Putamen (tissue), 1 donor: Measurements from ENCODE around the gene C1orf105.
"Not testable (repeated sequence)": the region's sequence is repeated elsewhere in the genome, so short reads cannot be mapped to it uniquely, and the experiment has no call there.

ENCODE experiments used
- DNase-seq: peaks from one replicate; pipeline ENCODE4 v3.0.0-alpha.2; 2016; ENCODE audit warnings: low spot score

C1orf105 gene

DNA sequence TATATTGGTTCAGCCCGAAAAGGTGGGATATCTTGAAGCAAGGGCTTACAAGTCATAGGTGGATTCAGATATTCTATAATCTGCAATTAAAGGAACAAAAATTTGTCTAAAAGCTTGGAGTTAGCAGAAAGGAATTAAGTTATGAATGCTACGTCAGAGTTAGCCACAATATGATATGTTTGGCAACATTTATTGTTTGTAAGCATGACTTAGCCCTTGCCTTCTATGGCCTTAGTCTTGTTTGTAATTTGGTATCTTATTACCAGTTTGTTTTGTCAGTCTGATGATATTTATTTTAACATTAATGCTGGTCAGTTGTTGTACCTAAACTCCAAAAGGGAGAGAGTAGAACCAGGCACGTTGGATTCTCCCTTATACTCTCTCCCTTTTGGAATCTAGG is 69.4 kb downstream of the C1orf105 start:
- no peak for DNase-seq

DNA sequence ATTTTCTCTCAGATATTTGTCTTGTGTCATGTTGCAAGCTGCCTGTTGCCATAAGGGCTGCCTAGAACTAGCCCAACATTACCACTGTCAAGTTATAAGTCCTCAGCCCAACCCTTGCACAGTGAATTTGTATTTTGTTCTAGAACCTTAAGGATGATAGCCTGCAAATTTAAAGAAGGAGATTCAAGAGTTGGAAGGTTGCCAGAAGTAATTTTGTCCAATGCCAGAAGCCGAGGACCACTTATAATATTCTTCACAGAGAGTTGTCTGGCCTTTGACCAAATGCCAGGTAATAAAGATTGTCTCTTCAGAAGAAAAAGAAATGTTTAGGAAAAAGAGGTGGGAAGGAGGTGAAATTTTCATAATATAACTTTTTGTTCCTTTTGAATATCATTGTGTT is 71.9 kb downstream of the C1orf105 start:
- DNase-seq, result no peak

DNA sequence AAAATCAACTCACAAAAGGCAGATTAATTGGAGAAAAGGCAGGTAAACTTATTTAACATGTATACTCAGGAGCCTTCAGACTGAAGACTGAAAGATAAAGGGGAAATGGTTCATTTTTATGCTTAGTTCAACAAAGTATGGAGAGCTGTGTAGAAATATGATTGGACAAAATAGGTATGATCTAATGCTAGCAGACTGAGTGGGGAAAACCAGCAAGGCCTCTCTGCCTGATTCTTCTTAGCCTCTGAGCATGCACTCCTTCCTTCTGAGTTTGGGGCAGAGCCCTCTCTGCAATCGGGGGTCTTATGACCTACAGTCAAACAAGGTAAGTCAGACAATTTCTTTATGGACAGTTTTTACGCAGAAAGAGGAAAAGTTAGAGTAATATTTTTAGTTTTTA is 73.7 kb downstream of the C1orf105 start:
- no peak for DNase-seq

- not testable (repeated sequence) for DNase-seq
Observed at GRCh38 chr1:172496127-172496526, 75.6 kb downstream of the C1orf105 start.

GRCh38 chr1:172496678-172497077 is 76.2 kb downstream of the C1orf105 start:
- no peak for DNase-seq

GRCh38 chr1:172497230-172497629 is 76.7 kb downstream of the C1orf105 start:
- no peak for DNase-seq

DNA sequence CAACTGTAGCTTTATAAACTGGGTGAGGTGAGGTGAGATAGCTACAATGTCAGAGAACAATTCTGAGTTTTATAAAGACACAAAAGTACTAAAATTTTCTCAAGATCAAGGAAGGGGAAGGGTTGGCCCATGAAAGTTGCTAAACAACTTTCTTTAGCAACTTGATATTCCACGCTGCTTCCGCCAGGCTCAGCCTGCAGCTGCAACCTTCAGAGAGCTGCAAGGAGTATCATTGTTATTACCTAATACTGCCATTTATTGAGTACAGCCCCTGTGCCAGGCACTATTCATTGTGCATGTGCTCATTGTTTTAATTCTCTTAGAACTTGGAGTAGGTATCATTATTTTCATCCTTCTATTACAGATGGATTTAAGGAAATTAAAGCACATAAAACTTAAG is 78.4 kb downstream of the C1orf105 start:
- no peak for DNase-seq

DNA sequence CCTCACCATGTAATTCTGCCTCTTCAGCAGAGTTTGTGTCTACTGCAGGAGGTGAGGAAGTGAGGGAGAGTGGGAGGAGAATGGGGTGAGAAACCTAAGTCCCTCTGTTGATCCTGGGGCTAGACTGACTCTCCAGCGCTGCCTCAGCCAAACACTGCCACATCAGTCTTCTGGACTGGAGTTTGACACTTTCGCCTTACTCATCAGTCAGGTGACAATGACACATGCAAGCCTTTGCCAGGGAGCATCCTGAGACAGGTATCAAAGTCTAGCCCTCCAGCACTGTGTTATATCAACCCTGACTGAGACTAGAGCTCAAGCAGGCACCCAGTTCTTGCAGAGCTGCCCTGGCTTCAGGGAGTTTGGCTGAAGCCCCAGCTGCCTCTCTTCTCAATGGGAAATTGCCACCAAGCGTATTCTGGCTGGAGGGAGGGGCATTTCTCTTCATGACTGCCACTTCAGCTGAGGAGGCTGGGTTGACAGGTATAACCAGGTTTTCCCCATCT is 79.2 kb downstream of the C1orf105 start:
- no peak for DNase-seq

- DNase-seq, result no peak
Observed at GRCh38 chr1:172500207-172500606, 79.7 kb downstream of the C1orf105 start.

DNA sequence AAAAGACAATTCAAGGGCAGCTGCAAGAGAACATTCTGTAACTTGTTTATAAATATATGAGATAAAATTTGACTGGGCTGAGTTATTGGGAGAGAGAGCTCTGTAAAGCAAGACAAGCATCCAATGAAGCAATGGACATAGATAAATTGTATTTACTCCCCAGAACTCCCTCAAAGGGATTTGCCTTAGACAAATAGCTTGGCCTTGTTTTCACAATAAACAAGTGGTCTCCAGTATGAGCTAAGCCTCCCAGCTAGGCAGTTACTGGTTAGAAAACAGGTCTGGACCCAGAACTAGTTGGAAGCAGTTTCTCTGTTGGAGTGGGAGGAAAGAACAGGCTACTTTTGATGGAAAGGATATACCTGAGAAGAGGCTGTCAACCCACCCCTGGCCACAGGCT is 87.3 kb downstream of the C1orf105 start:
- DNase-seq, result no peak

- DNase-seq, result no peak
Observed at GRCh38 chr1:172510479-172510878, 90.0 kb downstream of the C1orf105 start.

- no peak for DNase-seq
Observed at GRCh38 chr1:172512591-172512990, 92.1 kb downstream of the C1orf105 start.

DNA sequence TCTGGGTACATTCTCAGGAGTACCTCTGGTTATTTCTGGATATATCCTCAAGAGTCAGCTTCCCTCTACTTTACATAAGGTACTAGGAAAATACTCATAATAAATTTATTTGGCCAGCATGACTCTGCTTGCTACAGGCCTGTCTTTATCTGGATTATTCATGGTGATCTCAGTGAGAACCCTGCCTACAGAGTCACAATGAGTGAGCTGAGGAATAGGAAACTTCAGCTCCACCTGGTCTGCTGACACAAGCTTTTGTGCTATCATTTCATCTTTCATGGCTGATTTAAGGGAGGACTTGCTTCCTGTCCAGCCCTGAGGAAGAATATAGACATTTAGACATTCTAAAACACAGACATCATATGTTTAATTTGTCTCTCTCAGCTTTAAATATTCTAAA is 93.0 kb downstream of the C1orf105 start:
- no peak for DNase-seq

- no peak for DNase-seq
Observed at GRCh38 chr1:172514108-172514507, 93.6 kb downstream of the C1orf105 start.

GRCh38 chr1:172515436-172515835 is 95.0 kb downstream of the C1orf105 start:
- no peak for DNase-seq

DNA sequence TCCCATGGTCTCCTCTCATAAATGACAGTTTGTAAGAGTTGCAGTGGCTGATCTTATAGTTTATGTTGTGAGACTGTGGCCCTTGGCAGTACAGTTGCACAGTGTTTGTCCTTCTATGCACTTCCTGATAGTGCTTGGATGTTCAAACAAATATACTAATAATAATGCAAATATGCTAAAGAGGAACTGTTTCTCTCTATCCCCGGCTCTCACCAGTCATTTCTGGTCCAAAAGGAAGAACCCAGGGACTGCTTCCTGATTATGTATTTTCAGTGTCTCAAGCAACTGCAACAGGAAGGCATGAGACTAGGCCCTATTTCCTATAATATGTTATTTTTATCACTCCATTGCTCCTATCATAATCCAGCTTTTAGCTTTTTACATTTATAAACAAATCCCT is 95.4 kb downstream of the C1orf105 start:
- DNase-seq, result no peak

GRCh38 chr1:172517081-172517480 is 96.6 kb downstream of the C1orf105 start:
- no peak for DNase-seq

GRCh38 chr1:172517545-172517944 is 97.1 kb downstream of the C1orf105 start:
- no peak for DNase-seq
